ENCODE data around the gene DDX56. TPM values are rescaled to one million over a fixed set of nuclear protein-coding genes. Genes with fewer than 3 reads are reported as not detected.

The DDX56 gene
- total and polyA plus RNA-seq, 2 of the 4 experiments (the other 2 are of a cell fraction): 59.4 to 67.7 TPM

- Histone ChIP-seq H2BK5ac (ENCODE audit: low read depth, low read length, poor library complexity, severe bottlenecking) (no peak overlapping the region), H2BK15ac (ENCODE audit: low read depth, low read length) (no peak overlapping the region), H2AK9ac (replicated peaks; ENCODE audit: low read depth, low read length, poor library complexity) (no peak overlapping the region), H4K5ac (ENCODE audit: low read depth, low read length) (no peak overlapping the region), H4K8ac (ENCODE audit: low read depth in 2 of 2, low read length in 2 of 2) (no peak overlapping the region), H3K4me1 (ENCODE audit: control insufficient read depth, insufficient read depth, low read length) (no peaks in the 10 kb centered on the region), H3K9ac (ENCODE audit: low read depth, low read length) (no peak overlapping the region), H4K20me1 (ENCODE audit: insufficient read depth, low read length) (no peaks in the 10 kb centered on the region), H3K23ac (ENCODE audit: low read depth, low read length) (no peak overlapping the region), H3K56ac (ENCODE audit: extremely low read depth, insufficient read depth, low read length) (no peak overlapping the region), H2BK20ac (ENCODE audit: low read depth, low read length) (no peak overlapping the region), H2AK5ac (ENCODE audit: low read depth, low read length) (no peak overlapping the region), H3K4me2 (ENCODE audit: low read depth, low read length) (no peak overlapping the region), H2AFZ (replicated peaks; ENCODE audit: low read length, poor library complexity) (no peak overlapping the region), H3K27ac (ENCODE audit: insufficient read depth, low read length) (no peak overlapping the region), H3K4me3 (ENCODE audit: insufficient read depth, low read depth, low read length) (no peak overlapping the region), H3K14ac (replicated peaks; ENCODE audit: low read depth, low read length) (no peak overlapping the region), H3K27me3 (ENCODE audit: control insufficient read depth, insufficient read depth, low read length) (peaks cover 36% of the 10 kb centered on the region), H3K9me1 (ENCODE audit: insufficient read depth, low read length) (no peaks in the 10 kb centered on the region), H4K91ac (ENCODE audit: insufficient read depth, low read depth, low read length) (no peak overlapping the region), H3K18ac (ENCODE audit: low read depth, low read length) (no peak overlapping the region), H3K36me3 (ENCODE audit: control insufficient read depth, insufficient read depth, low read length) (no peaks in the 10 kb centered on the region), H3K4ac (ENCODE audit: low read depth, low read length) (no peak overlapping the region), H2BK120ac (ENCODE audit: low read depth, low read length) (no peak overlapping the region), H3K79me1 (ENCODE audit: low read depth in 1 of 2, low read length in 2 of 2) (no peaks in the 10 kb centered on the region), H3K9me3 (ENCODE audit: control insufficient read depth, insufficient read depth, low read length) (peaks cover 11% of the 10 kb centered on the region)
- intact Hi-C loops (cut with micrococcal nuclease): no loop called here
- POLR2A ChIA-PET (ENCODE audit: unreplicated experiment): no interaction called here
- dilution Hi-C loops (cut with HindIII; ENCODE audit: low sequenced_read_pairs, unreplicated experiment): no loop called here
- no peak for DNase-seq
- in situ Hi-C loops (cut with MboI; ENCODE audit: low sequenced_read_pairs): no loop called here
- no peak for ATAC-seq (ENCODE audit: low read depth)
- CTCF ChIA-PET: no interaction called here
- BruUV-seq (replicated peaks): no TSS peak
- TF ChIP-seq NFE2L2 (IDR thresholded peaks at IDR 0.05; ENCODE audit: low read depth, low read length) (no peak), USF2 (IDR thresholded peaks at IDR 0.05; ENCODE audit: low read depth, low read length) (no peak), RAD21 (IDR thresholded peaks at IDR 0.05; ENCODE audit: low read length) (no peak), ELK1 (IDR thresholded peaks at IDR 0.05; ENCODE audit: borderline replicate concordance, low read depth, low read length) (no peak), RFX5 (IDR thresholded peaks at IDR 0.05; ENCODE audit: low read depth, low read length) (no peak), MXI1 (IDR thresholded peaks at IDR 0.05; ENCODE audit: borderline replicate concordance, low read depth, low read length) (no peak), CEBPB (IDR thresholded peaks at IDR 0.05; ENCODE audit: low read depth, low read length) (no peak), SMC3 (IDR thresholded peaks at IDR 0.05; ENCODE audit: low read depth, low read length) (no peak), MAZ (IDR thresholded peaks at IDR 0.05; ENCODE audit: borderline replicate concordance, low read depth, low read length) (no peak), CHD1 (IDR thresholded peaks at IDR 0.05; ENCODE audit: low read depth, low read length) (no peak), CTCF (conservative IDR thresholded peaks at IDR 0.05; ENCODE audit: low read depth, low read length) (no peak), POLR2A (IDR thresholded peaks at IDR 0.05; ENCODE audit: low read depth, low read length) (no peak), RCOR1 (IDR thresholded peaks at IDR 0.05; ENCODE audit: insufficient replicate concordance, low read length) (no peak), MAFK (IDR thresholded peaks at IDR 0.05; ENCODE audit: low read depth, low read length) (no peak), BHLHE40 (IDR thresholded peaks at IDR 0.05; ENCODE audit: low read depth, low read length) (no peak), FOS (IDR thresholded peaks at IDR 0.05; ENCODE audit: low read depth, low read length) (no peak)
- whole genome bisulfite sequencing, 2 experiments (ENCODE audit: extremely low coverage in 2 of 2, insufficient read length in 1 of 2): no CpG with 5 or more reads among the region's 5 CpGs
Observed at GRCh38 chr7:44520574-44520973, 53.1 kb downstream of the DDX56 start.
